HCT116 (cell line): ENCODE measurements around the gene IRF2. TPM values are rescaled to one million over a fixed set of nuclear protein-coding genes. Genes with fewer than 3 reads are reported as not detected.
"Not testable (repeated sequence)": the region's sequence is repeated elsewhere in the genome, so short reads cannot be mapped to it uniquely, and the experiment has no call there.

ENCODE experiments used
- ATAC-seq: fragments of 200-7000 bp; cut with Tn5 transposase; 2 replicates; pipeline ENCODE4 v1.9.1; 2020; ENCODE audit warnings: mild to moderate bottlenecking, moderate library complexity
- BruUV-seq: library from RNA; stranded (reverse); fragments of 400-500 nt; replicated peaks from 2 replicates; lab custom pipeline; 2021; lab: Mats Ljungman, UMichigan
- CTCF ChIA-PET: fragments of 300-600 bp; sonication (Branson Sonifier 250); formaldehyde crosslinking; loops from one replicate; lab custom pipeline; 2021; ENCODE audit warnings: antibody characterized with exemption; lab: Charles Lee
- POLR2A ChIA-PET: fragments of 300-600, 350-600 bp; sonication (Branson Sonifier 250); formaldehyde crosslinking; loops from one replicate; lab custom pipeline; 2021; ENCODE audit warnings: antibody characterized with exemption; lab: Charles Lee
- RAD21 ChIA-PET, 2 experiments: fragments of 300-600 bp; sonication (Branson Sonifier 250); formaldehyde crosslinking; loops; one replicate each; lab custom pipeline; 2023; ENCODE audit warnings: low total read pairs in 2 of 2; ENCODE audit not compliant: uncharacterized antibody in 2 of 2, unreplicated experiment in 2 of 2, low non-redundant PET in 1 of 2; lab: Charles Lee
- DNase-seq: peaks from one replicate; pipeline ENCODE4 v3.0.0-alpha.2; 2010; ENCODE audit warnings: low read depth, low spot score
- H2AFZ ChIP-seq: fragments of 200-600 bp; shearing (Covaris generic), sonication (generic); 2 replicates; pipeline ENCODE4 v1.6.1; 2017; ENCODE audit warnings: low read depth, mixed run types, mixed read lengths, antibody characterized with exemption, low read length; ENCODE audit not compliant: poor library complexity, severe bottlenecking
- H3K27ac ChIP-seq: 2 replicates; pipeline ENCODE4 v1.5.1; 2012; ENCODE audit warnings: low read depth, low read length
- H3K27me3 ChIP-seq: fragments of 200-600 bp; sonication (generic); 2 replicates; pipeline ENCODE4 v1.6.1; 2016; ENCODE audit warnings: mixed run types, low read length, mixed read lengths; ENCODE audit not compliant: insufficient read depth
- H3K36me3 ChIP-seq, 2 experiments: fragments of 200-500 bp in 1 of 2; fragments of 200-600 bp in 1 of 2; sonication (Bioruptor generic) in 1 of 2; sonication (generic) in 1 of 2; 2 replicates each; pipeline versions ENCODE4 v1.5.1 to v1.6.1; 2014 to 2016; ENCODE audit warnings: low read length in 2 of 2, inconsistent platforms in 1 of 2, mixed read lengths in 1 of 2, mixed run types in 1 of 2; ENCODE audit not compliant: insufficient read depth in 2 of 2, control insufficient read depth in 1 of 2
- H3K4me1 ChIP-seq, 2 experiments: fragments of 200-600 bp in 1 of 2; sonication (generic) in 1 of 2; 2 replicates each; pipeline versions ENCODE4 v1.5.1 to v1.6.1; 2012 to 2017; ENCODE audit warnings: low read length in 2 of 2, inconsistent platforms in 1 of 2, mild to moderate bottlenecking in 1 of 2, mixed read lengths in 1 of 2, mixed run types in 1 of 2, moderate library complexity in 1 of 2; ENCODE audit not compliant: insufficient read depth in 2 of 2, control insufficient read depth in 1 of 2
- H3K4me2 ChIP-seq: fragments of 200-600 bp; sonication (generic); 2 replicates; pipeline ENCODE4 v1.6.1; 2017; ENCODE audit warnings: mixed run types, low read length, mixed read lengths
- H3K4me3 ChIP-seq, 2 experiments: fragments of 200-600 bp in 1 of 2; sonication (generic) in 1 of 2; replicated peaks in 1 of 2; 2 replicates each; pipeline ENCODE4 v1.5.1; 2011 to 2016; ENCODE audit warnings: low read length in 2 of 2, control low read depth in 1 of 2, low read depth in 1 of 2, mild to moderate bottlenecking in 1 of 2, mixed read lengths in 1 of 2, mixed run types in 1 of 2
- H3K79me2 ChIP-seq: fragments of 200-600 bp; sonication (generic); 2 replicates; pipeline ENCODE4 v1.6.1; 2017; ENCODE audit warnings: mild to moderate bottlenecking, mixed run types, low read length, moderate library complexity, mixed read lengths; ENCODE audit not compliant: insufficient read depth
- H3K9ac ChIP-seq: fragments of 200-600 bp; sonication (generic); 2 replicates; pipeline ENCODE4 v1.6.1; 2016; ENCODE audit warnings: low read length, mixed read lengths
- H3K9me2 ChIP-seq: fragments of 200-600 bp; sonication (generic), shearing (Covaris generic); 2 replicates; pipeline ENCODE4 v1.6.1; 2017; ENCODE audit warnings: mixed run types, mild to moderate bottlenecking, moderate library complexity; ENCODE audit not compliant: insufficient read depth
- H3K9me3 ChIP-seq, 2 experiments: fragments of 200-500 bp in 1 of 2; fragments of 200-600 bp in 1 of 2; sonication (Bioruptor generic) in 1 of 2; sonication (generic) in 1 of 2; 2 replicates each; pipeline ENCODE4 v1.6.1; 2014 to 2017; ENCODE audit warnings: low read length in 2 of 2, mixed read lengths in 2 of 2, inconsistent platforms in 1 of 2, low read depth in 1 of 2, mild to moderate bottlenecking in 1 of 2, mixed run types in 1 of 2, moderate library complexity in 1 of 2; ENCODE audit not compliant: control insufficient read depth in 1 of 2, insufficient read depth in 1 of 2
- H4K20me1 ChIP-seq: fragments of 200-600 bp; sonication (generic), shearing (Covaris generic); 2 replicates; pipeline ENCODE4 v1.6.1; 2017; ENCODE audit warnings: mixed run types, mild to moderate bottlenecking, moderate library complexity; ENCODE audit not compliant: insufficient read depth
- CEBPB ChIP-seq: IDR thresholded peaks from 2 replicates; pipeline ENCODE4 v1.6.1; 2012; ENCODE audit warnings: low read depth
- ELF1 ChIP-seq: IDR thresholded peaks from 2 replicates; pipeline ENCODE4 v1.6.1; 2012; ENCODE audit warnings: low read depth, borderline replicate concordance
- EZH2phosphoT487 ChIP-seq: fragments of 200-600 bp; IDR thresholded peaks from 2 replicates; pipeline ENCODE4 v1.6.1; 2018; ENCODE audit warnings: antibody characterized with exemption, borderline replicate concordance
- MAX ChIP-seq: IDR thresholded peaks from 2 replicates; pipeline ENCODE4 v1.6.1; 2012
- POLR2A ChIP-seq: IDR thresholded peaks from 2 replicates; pipeline ENCODE4 v1.7.0; 2011; ENCODE audit warnings: borderline replicate concordance; ENCODE audit not compliant: insufficient read depth, insufficient read length; ENCODE audit errors: extremely low read depth
- POLR2AphosphoS5 ChIP-seq: IDR thresholded peaks from 2 replicates; pipeline ENCODE4 v1.6.1; 2011; ENCODE audit warnings: mild to moderate bottlenecking, low read depth, low read length, moderate library complexity
- RAD21 ChIP-seq: IDR thresholded peaks from 2 replicates; pipeline ENCODE4 v1.6.1; 2012; ENCODE audit warnings: low read depth, mild to moderate bottlenecking
- SP1 ChIP-seq: IDR thresholded peaks from 2 replicates; pipeline ENCODE4 v1.6.1; 2012; ENCODE audit warnings: low read depth
- SRF ChIP-seq: IDR thresholded peaks from 2 replicates; pipeline ENCODE4 v1.6.1; 2012; ENCODE audit warnings: low read depth
- TCF7L2 ChIP-seq: IDR thresholded peaks from 2 replicates; pipeline ENCODE4 v1.7.0; 2011; ENCODE audit warnings: borderline replicate concordance, inconsistent platforms; ENCODE audit not compliant: insufficient read depth, insufficient read length; ENCODE audit errors: extremely low read depth
- ZFX ChIP-seq: fragments of 450-650 bp; IDR thresholded peaks from 2 replicates; pipeline ENCODE4 v1.6.1; 2017
- ZNF274 ChIP-seq: fragments of 200-500 bp; sonication (Bioruptor generic); IDR thresholded peaks from 2 replicates; pipeline ENCODE4 v1.6.1; 2014; ENCODE audit warnings: mild to moderate bottlenecking, low read depth, low read length, inconsistent platforms
- intact Hi-C: fragments of 100-400 bp; cut with micrococcal nuclease; formaldehyde crosslinking; loops from 2 replicates; pipeline ENCODE4 v1.10.0; 2022
- total RNA-seq: library from RNA; stranded (reverse); gene quantifications from one replicate; pipeline ENCODE4 v1.2.1, GENCODE V29; 2021; ENCODE audit not compliant: unreplicated experiment
- TF ChIP-seq, protein P1 (sequence below), 3 experiments: fragments of 200-600 bp in 1 of 3; sonication (generic) in 1 of 3; IDR thresholded peaks in 2 of 3; conservative IDR thresholded peaks in 1 of 3; 2 replicates each; pipeline ENCODE4 v1.5.1; 2012 to 2017; ENCODE audit warnings: low read depth in 2 of 3, low read length in 2 of 3, antibody characterized with exemption in 1 of 3, borderline replicate concordance in 1 of 3, control low read depth in 1 of 3, mild to moderate bottlenecking in 1 of 3, mixed read lengths in 1 of 3, mixed run types in 1 of 3, moderate library complexity in 1 of 3; ENCODE audit not compliant: insufficient read depth in 1 of 3

Gene IRF2
- total RNA-seq, 1 experiment from 2014 or later, result 10.6 TPM

DNA sequence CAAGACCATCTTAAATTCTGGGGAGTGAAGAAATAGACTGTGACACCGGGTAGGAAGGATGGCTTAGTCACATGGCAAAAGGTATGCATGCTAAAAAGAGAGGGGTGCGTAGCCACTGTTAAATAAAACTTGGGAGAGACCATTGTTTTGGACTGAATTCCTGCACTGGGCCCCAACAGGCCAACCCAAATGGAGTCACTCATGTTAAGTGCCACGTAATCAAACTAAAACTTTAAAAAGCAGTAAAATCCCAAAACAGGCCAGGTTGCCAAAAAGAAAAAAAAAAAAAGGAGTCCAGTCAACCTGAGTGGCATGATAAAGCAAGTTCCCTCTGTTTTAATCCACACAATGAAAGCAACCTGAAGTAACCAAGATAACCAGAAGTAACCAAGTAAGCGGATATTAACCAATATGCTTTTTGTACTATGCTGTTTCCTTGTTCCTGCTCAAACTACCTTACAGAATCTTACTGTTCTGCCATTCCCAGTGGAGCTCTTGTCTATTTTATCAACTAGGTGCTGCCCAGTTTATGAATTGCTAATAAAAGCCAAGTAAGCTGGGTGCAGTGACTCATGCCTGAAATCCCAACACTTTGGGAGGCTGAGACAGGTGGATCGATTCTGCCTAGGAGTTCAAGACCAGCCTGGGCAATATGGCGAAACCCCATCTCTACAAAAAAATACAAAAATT lies 132.0 kb downstream of the IRF2 start:
- Histone ChIP-seq H3K4me2 (no peak overlapping the region), H3K4me1 (peaks cover 0 to 2% of the 10 kb centered on the region in 2 experiments; a peak in 2 of 4 replicates), H3K9ac (no peak overlapping the region), H3K27ac (no peak overlapping the region), H3K79me2 (no peaks in the 10 kb centered on the region), H3K4me3 (no peak overlapping the region), H3K9me2 (no peaks in the 10 kb centered on the region), H3K36me3 (no peaks in the 10 kb centered on the region), H3K27me3 (no peaks in the 10 kb centered on the region), H2AFZ (no peak overlapping the region), H3K9me3 (no peaks in the 10 kb centered on the region), H4K20me1 (no peaks in the 10 kb centered on the region)
- intact Hi-C loops, result no loop called here
- RAD21 ChIA-PET, result no interaction called here
- DNase-seq (no peak), ATAC-seq (no peak)
- TF ChIP-seq ZFX (no peak), SP1 (no peak), CEBPB (no peak), RAD21 (no peak), SRF (no peak), ZNF274 (no peak), TCF7L2 (no peak), POLR2AphosphoS5 (no peak), EZH2phosphoT487 (no peak), POLR2A (no peak), ELF1 (no peak), MAX (no peak)
- TF ChIP-seq, protein P1, sequence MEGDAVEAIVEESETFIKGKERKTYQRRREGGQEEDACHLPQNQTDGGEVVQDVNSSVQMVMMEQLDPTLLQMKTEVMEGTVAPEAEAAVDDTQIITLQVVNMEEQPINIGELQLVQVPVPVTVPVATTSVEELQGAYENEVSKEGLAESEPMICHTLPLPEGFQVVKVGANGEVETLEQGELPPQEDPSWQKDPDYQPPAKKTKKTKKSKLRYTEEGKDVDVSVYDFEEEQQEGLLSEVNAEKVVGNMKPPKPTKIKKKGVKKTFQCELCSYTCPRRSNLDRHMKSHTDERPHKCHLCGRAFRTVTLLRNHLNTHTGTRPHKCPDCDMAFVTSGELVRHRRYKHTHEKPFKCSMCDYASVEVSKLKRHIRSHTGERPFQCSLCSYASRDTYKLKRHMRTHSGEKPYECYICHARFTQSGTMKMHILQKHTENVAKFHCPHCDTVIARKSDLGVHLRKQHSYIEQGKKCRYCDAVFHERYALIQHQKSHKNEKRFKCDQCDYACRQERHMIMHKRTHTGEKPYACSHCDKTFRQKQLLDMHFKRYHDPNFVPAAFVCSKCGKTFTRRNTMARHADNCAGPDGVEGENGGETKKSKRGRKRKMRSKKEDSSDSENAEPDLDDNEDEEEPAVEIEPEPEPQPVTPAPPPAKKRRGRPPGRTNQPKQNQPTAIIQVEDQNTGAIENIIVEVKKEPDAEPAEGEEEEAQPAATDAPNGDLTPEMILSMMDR (IDR thresholded peaks at IDR 0.05 in 2 of 3, conservative IDR thresholded peaks at IDR 0.05 in 1 of 3; ENCODE audit: borderline replicate concordance in 1 of 3, insufficient read depth in 1 of 3, low read depth in 2 of 3, low read length in 2 of 3), result no peak
- POLR2A ChIA-PET, result no interaction called here
- CTCF ChIA-PET, result no interaction called here
- no TSS peak for BruUV-seq

GRCh38 chr4:184339398-184340193 lies 134.8 kb downstream of the IRF2 start:
- H3K27me3 ChIP-seq, ATAC-seq, DNase-seq, H3K9me2 ChIP-seq, H3K4me2 ChIP-seq, H3K4me1 ChIP-seq, H3K36me3 ChIP-seq, H3K9me3 ChIP-seq, H3K27ac ChIP-seq, CTCF ChIA-PET, H3K79me2 ChIP-seq, H2AFZ ChIP-seq, H3K9ac ChIP-seq, RAD21 ChIA-PET, H4K20me1 ChIP-seq, POLR2A ChIA-PET, BruUV-seq, intact Hi-C loops, H3K4me3 ChIP-seq: not testable (repeated sequence)
